ENCODE measurements around the gene RCOR3.

RCOR3 gene

DNA sequence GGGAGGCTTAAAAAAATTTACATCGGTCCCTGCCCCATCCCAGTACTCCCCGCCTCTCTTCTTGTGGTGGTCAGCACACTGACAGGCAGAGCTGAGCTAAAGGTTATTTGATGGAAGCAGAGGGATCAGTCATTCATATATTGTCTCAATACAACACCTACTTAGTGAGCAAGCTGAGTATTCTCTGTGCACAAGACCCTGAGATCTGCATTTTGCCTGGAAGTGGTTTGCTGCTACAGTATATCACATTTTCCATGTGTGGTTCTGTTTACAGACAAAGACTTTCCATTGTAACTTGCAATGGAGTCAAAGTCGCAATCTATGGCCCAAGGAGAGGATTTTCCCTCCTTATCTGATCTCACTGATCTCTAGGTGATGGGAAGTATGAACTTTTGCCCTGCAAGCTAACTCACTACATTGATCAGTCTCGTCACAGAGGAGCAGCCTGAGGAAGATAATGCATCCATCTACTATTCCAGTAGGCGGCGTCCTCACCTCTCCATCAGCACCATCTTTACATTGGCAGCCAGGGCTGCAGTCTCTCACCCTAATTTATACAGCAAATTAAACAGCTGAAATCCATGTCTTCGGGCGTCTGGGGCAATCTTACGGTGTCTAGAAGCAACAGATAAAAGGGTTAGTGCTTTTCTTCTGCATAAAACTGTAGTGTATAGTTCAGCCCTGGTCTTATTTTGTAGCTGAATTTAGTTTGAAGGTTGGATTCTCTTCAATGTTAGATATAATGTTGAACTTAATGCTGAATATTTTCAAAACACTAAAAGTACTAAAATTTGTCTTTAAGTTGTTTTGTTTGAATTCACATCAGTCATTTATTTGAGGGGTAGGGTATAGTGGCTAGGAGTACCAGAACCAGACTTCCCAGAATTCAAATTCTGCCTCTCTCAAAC is 64.2 kb downstream of the RCOR3 start:
- TF ChIP-seq, protein P1, sequence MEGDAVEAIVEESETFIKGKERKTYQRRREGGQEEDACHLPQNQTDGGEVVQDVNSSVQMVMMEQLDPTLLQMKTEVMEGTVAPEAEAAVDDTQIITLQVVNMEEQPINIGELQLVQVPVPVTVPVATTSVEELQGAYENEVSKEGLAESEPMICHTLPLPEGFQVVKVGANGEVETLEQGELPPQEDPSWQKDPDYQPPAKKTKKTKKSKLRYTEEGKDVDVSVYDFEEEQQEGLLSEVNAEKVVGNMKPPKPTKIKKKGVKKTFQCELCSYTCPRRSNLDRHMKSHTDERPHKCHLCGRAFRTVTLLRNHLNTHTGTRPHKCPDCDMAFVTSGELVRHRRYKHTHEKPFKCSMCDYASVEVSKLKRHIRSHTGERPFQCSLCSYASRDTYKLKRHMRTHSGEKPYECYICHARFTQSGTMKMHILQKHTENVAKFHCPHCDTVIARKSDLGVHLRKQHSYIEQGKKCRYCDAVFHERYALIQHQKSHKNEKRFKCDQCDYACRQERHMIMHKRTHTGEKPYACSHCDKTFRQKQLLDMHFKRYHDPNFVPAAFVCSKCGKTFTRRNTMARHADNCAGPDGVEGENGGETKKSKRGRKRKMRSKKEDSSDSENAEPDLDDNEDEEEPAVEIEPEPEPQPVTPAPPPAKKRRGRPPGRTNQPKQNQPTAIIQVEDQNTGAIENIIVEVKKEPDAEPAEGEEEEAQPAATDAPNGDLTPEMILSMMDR (IDR thresholded peaks at IDR 0.05; ENCODE audit: borderline replicate concordance, insufficient read depth, low read depth, low read length) = peak; percentile 88
- no peak overlapping the region for H3K4me3 ChIP-seq (ENCODE audit: low read depth, low read length)

DNA sequence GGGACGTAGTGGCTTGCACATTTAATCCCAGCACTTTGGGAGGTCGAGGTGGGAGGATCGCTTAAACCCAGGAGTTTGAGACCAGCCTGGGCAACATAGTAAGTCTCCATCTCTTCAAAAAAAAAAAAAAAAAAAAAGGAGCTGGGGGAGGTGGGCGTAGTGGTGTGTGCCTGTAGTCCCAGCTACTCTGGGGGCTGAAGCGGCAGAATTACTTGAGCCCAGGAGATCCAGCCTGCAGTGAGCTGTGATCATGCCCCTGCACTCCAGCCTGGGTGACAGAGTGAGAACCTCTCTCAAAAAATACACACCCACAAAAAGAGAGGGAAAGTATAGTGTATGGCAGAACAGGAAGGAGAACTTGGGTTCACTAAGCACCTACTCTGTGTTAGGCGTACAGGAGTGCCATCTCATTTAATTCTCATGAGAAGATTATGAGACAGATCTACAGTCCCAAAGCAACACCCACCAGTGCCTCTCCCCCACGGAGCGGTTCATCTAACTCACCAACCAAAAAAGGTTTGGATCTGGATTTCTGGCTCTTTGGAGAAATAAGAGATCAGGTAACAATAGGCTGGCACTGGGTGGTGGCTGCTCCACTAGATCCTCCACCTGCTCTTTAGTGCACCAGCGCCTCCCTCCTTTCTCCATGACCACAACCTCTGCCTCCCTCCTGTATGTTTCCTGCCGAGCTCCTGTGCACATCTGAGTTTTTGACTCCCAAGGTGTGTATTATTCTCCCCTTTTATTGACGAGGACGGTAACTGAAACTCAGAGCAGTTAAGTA is 66.0 kb downstream of the RCOR3 start:
- H3K4me3 ChIP-seq (ENCODE audit: low read depth, low read length) = no peak overlapping the region
- TF ChIP-seq, protein P1 (IDR thresholded peaks at IDR 0.05; ENCODE audit: borderline replicate concordance, insufficient read depth, low read depth, low read length) = no peak

DNA sequence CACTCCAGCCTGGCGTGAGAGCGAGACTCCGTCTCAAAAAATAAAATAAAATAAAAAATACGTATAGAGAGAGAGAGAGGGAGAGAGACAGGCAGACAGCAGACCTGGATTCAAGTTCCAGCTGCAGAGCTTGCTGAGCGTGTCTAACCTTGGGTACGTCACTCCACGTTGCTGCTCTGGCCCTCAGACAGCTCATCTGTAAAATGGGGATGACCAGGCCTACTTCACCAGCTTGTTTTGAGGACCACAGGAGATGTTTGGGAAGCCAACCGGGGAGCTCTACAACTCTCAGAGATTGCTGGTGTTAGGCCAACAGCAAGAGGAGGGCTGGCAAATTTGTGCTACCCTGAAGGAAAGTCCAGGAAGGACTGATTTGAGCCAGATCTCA is 67.0 kb downstream of the RCOR3 start:
- TF ChIP-seq, protein P1 (IDR thresholded peaks at IDR 0.05; ENCODE audit: borderline replicate concordance, insufficient read depth, low read depth, low read length) = no peak
- peak overlapping the region; percentile 88 for H3K4me3 ChIP-seq (ENCODE audit: low read depth, low read length)

DNA sequence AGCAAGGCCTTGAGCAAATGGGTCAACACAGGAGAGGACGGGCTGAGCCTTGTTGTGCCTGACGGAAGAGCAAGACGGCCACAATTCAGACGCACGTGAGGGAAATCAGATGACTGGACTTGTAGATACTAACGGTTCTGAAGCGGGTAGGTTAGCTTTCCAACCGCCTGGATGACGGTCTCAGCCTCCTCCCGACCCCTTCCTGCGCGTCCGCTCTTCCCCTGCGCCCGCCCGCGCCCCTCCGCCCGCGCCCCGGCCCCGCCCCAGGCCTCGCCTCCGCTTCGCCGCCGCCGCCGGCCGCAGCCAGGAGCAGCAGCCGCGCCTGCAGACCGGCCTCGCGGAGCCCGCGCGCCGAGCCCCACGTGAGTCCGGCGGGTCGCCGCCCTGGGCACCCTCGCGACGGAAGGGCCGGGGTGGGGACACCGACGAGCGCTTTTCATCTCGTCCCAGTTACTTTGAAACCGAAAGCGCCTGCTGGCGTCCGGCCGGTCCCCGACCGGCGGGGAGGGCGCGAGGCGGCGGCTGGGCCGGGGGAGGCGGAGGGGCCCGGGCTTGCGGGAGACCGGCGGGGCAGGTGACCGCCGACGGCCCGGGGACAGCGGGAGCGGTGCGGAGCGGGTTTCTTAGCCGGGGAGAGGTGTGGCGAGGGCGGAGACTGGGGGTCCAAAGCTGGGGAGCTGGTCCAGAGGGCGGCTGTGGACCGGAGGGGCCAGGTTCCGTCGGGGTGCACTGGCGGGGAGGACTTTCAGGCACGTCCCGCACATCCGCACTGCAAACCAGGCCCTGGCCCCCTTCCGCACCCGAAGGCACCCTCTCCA is 67.6 kb downstream of the RCOR3 start, which contains the start of gene TRAF5:
TSS of gene TRAF5 (plus strand) at position 306 of the 818 bp plus-strand sequence. CDS start 26,407 bp downstream, outside the sequence.
- TF ChIP-seq, protein P1 (IDR thresholded peaks at IDR 0.05; ENCODE audit: borderline replicate concordance, insufficient read depth, low read depth, low read length) = no peak
- peak within 1 kb of the TSS; percentile 88 for H3K4me3 ChIP-seq (ENCODE audit: low read depth, low read length)

DNA sequence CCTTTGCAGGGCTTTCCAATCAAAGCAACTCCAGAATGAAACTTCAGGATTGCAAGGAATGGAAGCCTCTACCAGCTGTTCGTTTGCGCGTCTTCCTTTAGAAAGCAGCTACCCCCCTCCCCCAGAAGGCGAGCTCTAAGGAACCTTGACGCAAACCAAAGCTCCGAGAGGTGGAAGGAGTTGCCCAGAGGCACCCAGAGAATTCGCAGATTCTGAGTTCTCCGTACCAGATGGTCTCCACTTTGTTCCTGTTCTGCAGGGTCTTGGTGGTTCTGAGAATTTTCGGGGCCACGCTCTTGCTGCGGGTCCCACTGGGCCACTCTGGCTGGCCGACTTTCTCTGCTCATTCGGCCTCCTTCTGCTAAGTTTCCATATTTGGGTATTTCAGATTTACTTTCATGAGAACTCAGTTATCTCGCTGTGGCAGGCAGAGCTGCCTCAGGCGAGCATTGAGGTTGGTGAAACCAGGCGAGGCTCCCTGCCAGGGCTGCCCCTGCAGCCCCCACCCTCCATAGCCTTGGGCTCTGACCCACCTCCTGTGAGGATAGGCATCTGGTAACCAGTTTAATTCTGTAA is 68.3 kb downstream of the RCOR3 start:
- H3K4me3 ChIP-seq (ENCODE audit: low read depth, low read length) = peak overlapping the region; percentile 88
- TF ChIP-seq, protein P1 (IDR thresholded peaks at IDR 0.05; ENCODE audit: borderline replicate concordance, insufficient read depth, low read depth, low read length) = no peak

DNA sequence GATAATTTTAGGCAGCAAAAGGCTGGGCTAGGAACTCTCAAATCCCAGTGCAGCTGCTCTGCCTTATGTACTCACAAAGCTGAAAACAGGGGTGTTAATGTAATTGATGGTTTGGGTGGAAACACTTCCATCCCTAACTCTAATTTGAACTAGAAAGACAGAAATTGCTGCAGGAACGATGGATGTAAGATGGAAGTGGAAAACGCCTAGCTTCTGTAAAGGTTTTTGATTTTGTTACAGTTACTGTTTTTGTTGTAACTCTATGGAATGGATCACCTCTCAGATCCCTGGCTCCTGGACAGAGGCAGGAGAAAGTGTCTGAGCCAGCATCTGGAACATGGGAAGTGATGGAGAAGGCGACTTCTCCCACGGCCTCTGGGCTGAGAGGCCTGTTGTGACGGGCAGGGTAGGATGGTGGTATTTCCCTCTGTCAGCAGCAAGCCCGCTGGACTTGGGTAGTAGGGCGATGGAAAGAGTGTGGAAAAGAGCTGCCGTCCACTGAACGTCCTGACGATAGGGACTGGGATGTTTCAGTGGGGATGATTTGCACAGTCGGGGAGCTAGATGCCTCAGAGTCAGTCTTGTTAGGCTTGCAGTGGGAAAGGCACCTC is 69.0 kb downstream of the RCOR3 start:
- peak overlapping the region; percentile 88 for H3K4me3 ChIP-seq (ENCODE audit: low read depth, low read length)
- TF ChIP-seq, protein P1 (IDR thresholded peaks at IDR 0.05; ENCODE audit: borderline replicate concordance, insufficient read depth, low read depth, low read length) = no peak

Data from GM12875 (cell line).